Body of pancreas (tissue), 4 donors: ENCODE data around the gene CST7. TPM values are rescaled to one million over a fixed set of nuclear protein-coding genes. Genes with fewer than 3 reads are reported as not detected.
A peak's percentile ranks its signal among the peaks of the same experiment; 100 is the strongest.
"Not testable (repeated sequence)": the region's sequence is repeated elsewhere in the genome, so short reads cannot be mapped to it uniquely, and the experiment has no call there.

Source experiments
- ATAC-seq: fragments of 150-250 bp; one replicate; pipeline ENCODE4 v1.9.1; 2016
- DNase-seq, 4 donors: peaks; one replicate each; pipeline ENCODE4 v3.0.0-alpha.2; 2019
- H3K27ac ChIP-seq, 4 donors: fragments of 200-600 bp; sonication (generic); 1 replicate in 3 of 4; 2 replicates in 1 of 4; pipeline versions ENCODE4 v1.5.1 to v1.6.1; 2016 to 2019; ENCODE audit warnings: mild to moderate bottlenecking in 1 of 4, mixed read lengths in 1 of 4, moderate library complexity in 1 of 4
- H3K27me3 ChIP-seq, 2 donors: fragments of 200-600 bp; sonication (generic); one replicate each; pipeline ENCODE4 v1.6.0; 2016; ENCODE audit warnings: mild to moderate bottlenecking in 1 of 2
- H3K36me3 ChIP-seq, 2 donors: fragments of 200-600 bp; sonication (generic); replicated peaks in 1 of 2; 2 replicates each; pipeline ENCODE4 v1.5.1; 2016; ENCODE audit warnings: low read depth in 2 of 2; ENCODE audit not compliant: insufficient read depth in 1 of 2
- H3K4me1 ChIP-seq: fragments of 200-600 bp; sonication (generic); one replicate; pipeline ENCODE4 v1.6.0; 2016
- H3K4me3 ChIP-seq, 2 donors: fragments of 200-600 bp; sonication (generic); 1 replicate in 1 of 2; 2 replicates in 1 of 2; pipeline ENCODE4 v1.5.1; 2016 to 2019
- H3K9me3 ChIP-seq, 3 donors: fragments of 200-600 bp; sonication (generic); 1 replicate in 2 of 3; 2 replicates in 1 of 3; pipeline ENCODE4 v1.5.1; 2016
- POLR2A ChIP-seq, 3 donors: fragments of 450-650 bp; IDR thresholded peaks; one replicate each; pipeline ENCODE4 v1.6.1; 2016; ENCODE audit warnings: antibody characterized with exemption in 3 of 3, mild to moderate bottlenecking in 2 of 3
- WGBS, 2 donors: methylation state at CpG; one replicate each; pipeline ENCODE4 v1.1.5; 2017; 5-methylcytosine and 5-hydroxymethylcytosine counted together
- intact Hi-C: fragments of 100-400 bp; cut with DNase I; formaldehyde crosslinking; loops from one replicate; pipeline ENCODE4 v1.15.1; 2023
- total RNA-seq, 2 donors: library from RNA; depleted of rRNA; stranded (reverse); fragments of >200 nt; gene quantifications; one replicate each; pipeline ENCODE4 v1.1.0, GENCODE V29; 2016
- TF ChIP-seq, protein P1 (sequence below), 7 experiments: fragments of 450-650 bp in 4 of 7; fragments of 200-600 bp in 3 of 7; sonication (generic) in 3 of 7; IDR thresholded peaks; one replicate each; pipeline ENCODE4 v1.5.1; 2016 to 2019; ENCODE audit warnings: antibody characterized with exemption in 7 of 7

The CST7 gene
- total RNA-seq, 2 donors from 2014 or later = 1.8 to 4.0 TPM

DNA sequence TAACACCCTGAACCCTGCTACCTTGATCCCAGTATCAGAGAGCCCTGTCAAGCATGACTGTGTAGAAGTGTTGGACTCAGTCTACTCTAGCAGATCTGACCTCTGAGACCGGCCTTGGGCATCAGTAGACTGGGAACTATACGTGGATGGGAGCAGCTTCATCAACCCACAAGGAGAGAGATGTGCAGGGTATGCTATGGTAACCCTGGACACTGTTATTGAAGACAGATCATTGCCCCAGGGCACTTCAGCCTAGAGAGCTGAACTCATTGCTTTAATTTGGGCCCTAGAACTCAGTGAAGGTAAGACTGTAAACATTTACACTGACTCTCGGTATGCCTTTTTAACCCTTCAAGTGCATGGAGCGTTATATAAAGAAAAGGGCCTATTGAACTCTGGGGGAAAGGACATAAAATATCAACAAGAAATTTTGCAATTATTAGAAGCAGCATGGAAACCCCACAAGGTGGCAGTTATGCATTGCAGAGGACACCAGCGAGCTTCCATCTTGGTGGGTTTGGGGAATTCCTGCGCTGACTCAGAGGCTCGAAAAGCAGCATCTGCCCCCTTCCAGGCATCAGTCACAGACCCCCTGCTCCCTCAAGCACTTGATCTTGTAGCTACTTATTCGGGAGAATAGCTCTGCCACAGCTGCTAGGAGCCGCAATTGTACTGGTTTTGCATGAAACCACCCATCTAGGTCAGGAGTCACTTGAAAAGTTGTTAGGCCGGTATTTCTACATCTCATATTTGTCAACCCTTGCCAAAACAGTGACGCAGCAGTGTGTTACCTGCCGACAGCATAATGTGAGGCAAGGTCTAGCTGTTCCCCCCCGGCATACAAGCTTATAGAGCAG is 19.0 kb upstream of the CST7 start:
- intact Hi-C loops, H3K9me3 ChIP-seq, H3K27me3 ChIP-seq, H3K36me3 ChIP-seq: not testable (repeated sequence)
- WGBS, 2 donors = 23 to 27% methylated on average over 13 of the region's 13 CpGs
- Histone ChIP-seq H3K27ac (peak overlapping the region; percentile 96 to 100 (median 98)), H3K4me1 (peaks cover 30% of the 10 kb centered on the region), H3K4me3 (peak overlapping the region in 1 of 2 donors; percentile 35)
- ATAC-seq (peak; percentile 93), DNase-seq (peak; percentile 86 to 94 (median 90))
- TF ChIP-seq, protein P1, sequence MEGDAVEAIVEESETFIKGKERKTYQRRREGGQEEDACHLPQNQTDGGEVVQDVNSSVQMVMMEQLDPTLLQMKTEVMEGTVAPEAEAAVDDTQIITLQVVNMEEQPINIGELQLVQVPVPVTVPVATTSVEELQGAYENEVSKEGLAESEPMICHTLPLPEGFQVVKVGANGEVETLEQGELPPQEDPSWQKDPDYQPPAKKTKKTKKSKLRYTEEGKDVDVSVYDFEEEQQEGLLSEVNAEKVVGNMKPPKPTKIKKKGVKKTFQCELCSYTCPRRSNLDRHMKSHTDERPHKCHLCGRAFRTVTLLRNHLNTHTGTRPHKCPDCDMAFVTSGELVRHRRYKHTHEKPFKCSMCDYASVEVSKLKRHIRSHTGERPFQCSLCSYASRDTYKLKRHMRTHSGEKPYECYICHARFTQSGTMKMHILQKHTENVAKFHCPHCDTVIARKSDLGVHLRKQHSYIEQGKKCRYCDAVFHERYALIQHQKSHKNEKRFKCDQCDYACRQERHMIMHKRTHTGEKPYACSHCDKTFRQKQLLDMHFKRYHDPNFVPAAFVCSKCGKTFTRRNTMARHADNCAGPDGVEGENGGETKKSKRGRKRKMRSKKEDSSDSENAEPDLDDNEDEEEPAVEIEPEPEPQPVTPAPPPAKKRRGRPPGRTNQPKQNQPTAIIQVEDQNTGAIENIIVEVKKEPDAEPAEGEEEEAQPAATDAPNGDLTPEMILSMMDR (IDR thresholded peaks at IDR 0.05) = peak in 3 of 7 experiments; percentile 23 to 30 (median 28)
- peak; percentile 48 to 78 (median 76) for TF ChIP-seq POLR2A (IDR thresholded peaks at IDR 0.05)

DNA sequence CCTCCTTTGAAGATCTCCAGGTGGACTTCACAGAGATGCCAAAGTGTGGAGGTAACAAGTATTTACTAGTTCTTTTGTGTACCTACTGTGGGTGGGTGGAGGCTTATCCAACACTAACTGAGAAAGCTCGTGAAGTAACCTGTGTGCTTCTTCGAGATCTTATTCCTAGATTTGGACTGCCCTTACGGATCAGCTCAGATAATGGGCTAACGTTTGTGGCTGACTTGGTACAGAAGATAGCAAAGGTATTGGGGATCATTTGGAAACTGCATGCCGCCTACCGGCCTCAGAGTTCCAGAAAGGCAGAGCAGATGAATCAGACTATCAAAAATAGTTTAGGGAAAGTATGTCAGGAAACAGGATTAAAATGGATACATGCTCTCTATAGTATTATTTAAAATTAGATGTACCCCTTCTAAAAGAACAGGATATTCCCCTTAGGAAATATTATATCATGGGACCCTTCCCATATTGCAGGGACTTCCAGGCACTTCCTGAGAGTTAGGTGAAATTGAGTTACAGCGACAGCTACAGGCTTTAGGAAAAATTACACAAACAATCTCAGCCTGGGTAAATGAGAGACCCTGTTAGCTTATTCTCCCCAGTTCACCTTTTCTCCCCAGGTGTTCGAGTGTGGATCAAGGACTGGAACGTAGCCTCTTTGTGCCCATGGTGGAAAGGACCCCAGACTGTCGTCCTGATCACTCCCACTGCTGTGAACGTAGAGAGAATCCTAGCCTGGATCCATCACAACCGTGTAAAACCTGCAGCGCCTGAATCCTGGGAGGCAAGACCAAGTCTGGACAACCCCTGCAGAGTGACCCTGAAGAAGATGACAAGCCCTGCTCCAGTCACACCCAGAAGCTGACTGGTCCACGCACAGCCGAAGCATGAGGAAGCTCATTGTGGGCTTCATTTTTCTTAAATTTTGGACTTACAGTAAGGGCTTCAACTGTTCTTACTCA is 18.1 kb upstream of the CST7 start:
- ATAC-seq, H3K27me3 ChIP-seq, intact Hi-C loops, H3K36me3 ChIP-seq, H3K9me3 ChIP-seq: not testable (repeated sequence)
- Histone ChIP-seq H3K4me1 (peaks cover 30% of the 10 kb centered on the region), H3K27ac (peak overlapping the region; percentile 96 to 100 (median 98)), H3K4me3 (peak overlapping the region in 1 of 2 donors; percentile 35)
- 24 to 28% methylated on average over 15 of the region's 15 CpGs for WGBS, 2 donors
- TF ChIP-seq POLR2A (IDR thresholded peaks at IDR 0.05) = peak in 1 of 3 donors; percentile 11
- TF ChIP-seq, protein P1 (IDR thresholded peaks at IDR 0.05) = peak; percentile 46 to 85 (median 65)
- peak in 2 of 4 donors; percentile 19 to 29 for DNase-seq

- H3K4me3 ChIP-seq, H3K27me3 ChIP-seq, DNase-seq, H3K9me3 ChIP-seq, ATAC-seq, H3K36me3 ChIP-seq, intact Hi-C loops: not testable (repeated sequence)
- peaks cover 30% of the 10 kb centered on the region for H3K4me1 ChIP-seq
- 36 to 57% methylated on average over 1 of the region's 1 CpG for WGBS, 2 donors
- H3K27ac ChIP-seq = peak overlapping the region in 2 of 4 donors; percentile 96 to 99
Measured at GRCh38 chr20:24931893-24932292, 17.2 kb upstream of the CST7 start.

GRCh38 chr20:24933266-24933908 is 15.7 kb upstream of the CST7 start:
- no peak overlapping the region for H3K4me3 ChIP-seq
- H3K36me3 ChIP-seq = no peaks in the 10 kb centered on the region
- H3K9me3 ChIP-seq = no peaks in the 10 kb centered on the region
- no peak for ATAC-seq
- no peak for DNase-seq
- intact Hi-C loops = no loop called here
- H3K27me3 ChIP-seq = no peaks in the 10 kb centered on the region
- H3K4me1 ChIP-seq = peaks cover 30% of the 10 kb centered on the region
- peak in 1 of 3 donors; percentile 8 for TF ChIP-seq POLR2A (IDR thresholded peaks at IDR 0.05)
- TF ChIP-seq, protein P1 (IDR thresholded peaks at IDR 0.05) = no peak
- 86 to 92% methylated on average over 4 to 7 of the region's 7 CpGs for WGBS, 2 donors
- no peak overlapping the region for H3K27ac ChIP-seq
